ENCODE data around the gene FZR1. TPM values are rescaled to one million over a fixed set of nuclear protein-coding genes. Genes with fewer than 3 reads are reported as not detected.

FZR1 gene
- total and polyA plus RNA-seq, 2 of the 13 experiments (the other 11 are each of a cell fraction or from before 2014, with no cell fraction given): 29.0 to 30.8 TPM

GRCh38 chr19:3481241-3482090, 24.6 kb upstream of the FZR1 start (continued):
- TF ChIP-seq E2F2 (CRISPR knock-in tag; IDR thresholded peaks at IDR 0.05; ENCODE audit: borderline replicate concordance) (no peak), NONO (IDR thresholded peaks at IDR 0.05) (no peak), NONO (CRISPR knock-in tag; conservative IDR thresholded peaks at IDR 0.05) (0 out of 2 replicates have a peak, but pooled peaks have one; percentile 12), IKZF4 (CRISPR knock-in tag; IDR thresholded peaks at IDR 0.05; ENCODE audit: borderline replicate concordance, low read depth, not compliant biosample characterization) (peak; percentile 97), RFXAP (CRISPR knock-in tag; IDR thresholded peaks at IDR 0.05; ENCODE audit: borderline replicate concordance) (no peak), GMEB2 (CRISPR knock-in tag; IDR thresholded peaks at IDR 0.05; ENCODE audit: low read depth) (no peak), ZSCAN9 (CRISPR knock-in tag; IDR thresholded peaks at IDR 0.05; ENCODE audit: borderline replicate concordance) (peak; percentile 83), SOX13 (IDR thresholded peaks at IDR 0.05) (no peak), SOX13 (CRISPR knock-in tag; conservative IDR thresholded peaks at IDR 0.05 in 1 of 2, IDR thresholded peaks at IDR 0.05 in 1 of 2) (no peak), PRMT3 (CRISPR knock-in tag; IDR thresholded peaks at IDR 0.05; ENCODE audit: borderline replicate concordance, low read depth) (no peak; the same call in 1 of the 2 replicates), KIAA2018 (CRISPR knock-in tag; IDR thresholded peaks at IDR 0.05; ENCODE audit: borderline replicate concordance) (peak; percentile 94; the same call in 1 of the 2 replicates), TFDP2 (CRISPR knock-in tag; IDR thresholded peaks at IDR 0.05) (peak; percentile 56; the same call in 1 of the 2 replicates), ZBTB7A (CRISPR knock-in tag; IDR thresholded peaks at IDR 0.05) (peak; percentile 66), JUNB (CRISPR knock-in tag; IDR thresholded peaks at IDR 0.05; ENCODE audit: borderline replicate concordance) (peak; percentile 63; the same call in 1 of the 2 replicates), NCOR1 (IDR thresholded peaks at IDR 0.05; ENCODE audit: borderline replicate concordance, low read length) (no peak), HMG20B (CRISPR knock-in tag; conservative IDR thresholded peaks at IDR 0.05) (0 out of 2 replicates have a peak, but pooled peaks have one; percentile 15)

All from HepG2 (cell line).